Stimulated activated CD8-positive, alpha-beta memory T cell treated with anti-CD3 and anti-CD28 coated beads, Interleukin-12 subunit alpha, Interleukin-12 subunit beta, amount 100 ng/mL, for 24 hours (primary cell): ENCODE data around the gene PDE6A.

ENCODE experiments used
- DNase-seq: peaks from one replicate; pipeline ENCODE4 v3.0.0-alpha.2; 2020; ENCODE audit errors: extremely low read depth

The PDE6A gene

DNA sequence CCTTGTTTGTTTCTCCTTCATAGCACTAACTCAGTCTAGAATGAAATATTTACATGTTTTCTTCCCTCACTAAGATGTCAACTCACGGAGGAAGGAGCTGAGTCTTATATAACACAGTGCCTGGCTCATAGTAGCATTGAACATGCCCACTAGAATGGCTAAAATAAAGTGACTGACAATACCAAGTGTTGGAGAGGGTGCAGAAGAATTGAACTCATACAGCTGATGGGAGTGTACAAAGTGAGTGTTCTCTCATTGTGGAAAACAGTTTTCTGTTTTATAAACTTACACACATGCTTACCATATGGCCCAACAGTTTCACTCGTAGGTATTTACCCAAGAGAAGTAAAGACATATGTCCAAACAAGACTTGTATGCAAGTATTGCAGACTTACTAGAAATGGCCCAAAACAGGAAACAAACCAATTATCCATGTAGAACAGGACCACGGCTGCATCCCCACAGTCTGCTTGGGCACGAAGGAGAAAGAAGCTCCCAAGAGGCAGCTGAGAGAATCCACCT, 127.0 kb downstream of the PDE6A start:
- no peak for DNase-seq

DNA sequence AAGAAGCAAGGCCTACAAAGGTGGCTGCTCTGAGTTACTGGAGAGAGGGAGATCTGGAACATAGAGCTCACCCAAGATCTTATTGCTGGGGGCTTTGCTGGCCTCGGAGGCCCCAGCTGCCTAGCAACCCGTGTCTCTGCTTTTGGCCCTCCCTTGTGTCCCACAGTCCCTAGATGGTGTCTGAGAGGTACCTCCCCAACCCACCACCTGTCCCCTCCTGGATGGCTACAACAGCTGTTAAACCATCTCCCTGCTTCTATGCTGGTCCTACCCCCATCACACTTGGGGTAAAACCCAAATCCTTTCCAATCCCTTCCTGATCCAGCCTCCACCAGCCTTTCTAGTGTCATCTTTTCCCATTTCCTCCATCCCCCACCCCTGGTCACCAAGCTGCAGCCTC, 127.9 kb downstream of the PDE6A start:
- DNase-seq, result no peak

DNA sequence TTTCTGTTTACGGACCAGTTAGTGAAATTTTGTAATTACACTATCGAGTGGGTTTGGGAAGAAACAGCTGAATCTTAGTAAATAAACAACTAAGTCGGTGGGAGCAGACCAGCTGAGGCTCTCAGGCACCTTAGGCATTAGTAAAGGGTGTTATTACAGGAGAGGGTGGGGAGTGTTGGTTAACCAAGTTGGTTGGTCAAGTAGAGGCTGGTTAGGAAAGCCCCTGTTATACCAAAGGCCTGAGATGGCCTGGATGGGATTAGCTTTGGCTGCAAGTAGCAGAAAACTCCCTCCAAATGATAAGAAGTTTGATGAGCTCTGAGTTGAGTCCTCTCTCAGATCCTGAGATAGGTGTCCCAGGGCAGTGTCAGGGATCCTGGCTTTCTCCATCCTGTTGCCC, 133.1 kb downstream of the PDE6A start:
- no peak for DNase-seq

DNA sequence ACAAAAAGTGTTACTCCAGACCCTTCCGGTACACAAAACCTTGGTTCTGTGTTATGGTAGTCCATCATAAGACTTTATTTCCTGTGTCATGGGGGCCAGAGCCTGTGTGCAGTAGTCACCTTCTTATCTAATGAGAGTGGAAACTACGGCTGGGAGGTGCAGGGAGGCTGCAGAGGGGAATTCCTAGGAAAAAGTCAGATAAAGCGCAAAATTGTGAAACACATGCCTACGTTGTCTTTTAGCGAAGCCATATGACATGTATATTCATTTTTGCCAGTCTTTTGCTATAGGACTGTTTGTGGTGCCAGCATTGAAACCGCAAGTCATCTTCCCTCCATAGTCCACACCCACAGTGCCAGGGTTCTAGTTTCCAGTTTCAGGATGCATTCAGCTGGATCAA, 133.7 kb downstream of the PDE6A start:
- no peak for DNase-seq

DNA sequence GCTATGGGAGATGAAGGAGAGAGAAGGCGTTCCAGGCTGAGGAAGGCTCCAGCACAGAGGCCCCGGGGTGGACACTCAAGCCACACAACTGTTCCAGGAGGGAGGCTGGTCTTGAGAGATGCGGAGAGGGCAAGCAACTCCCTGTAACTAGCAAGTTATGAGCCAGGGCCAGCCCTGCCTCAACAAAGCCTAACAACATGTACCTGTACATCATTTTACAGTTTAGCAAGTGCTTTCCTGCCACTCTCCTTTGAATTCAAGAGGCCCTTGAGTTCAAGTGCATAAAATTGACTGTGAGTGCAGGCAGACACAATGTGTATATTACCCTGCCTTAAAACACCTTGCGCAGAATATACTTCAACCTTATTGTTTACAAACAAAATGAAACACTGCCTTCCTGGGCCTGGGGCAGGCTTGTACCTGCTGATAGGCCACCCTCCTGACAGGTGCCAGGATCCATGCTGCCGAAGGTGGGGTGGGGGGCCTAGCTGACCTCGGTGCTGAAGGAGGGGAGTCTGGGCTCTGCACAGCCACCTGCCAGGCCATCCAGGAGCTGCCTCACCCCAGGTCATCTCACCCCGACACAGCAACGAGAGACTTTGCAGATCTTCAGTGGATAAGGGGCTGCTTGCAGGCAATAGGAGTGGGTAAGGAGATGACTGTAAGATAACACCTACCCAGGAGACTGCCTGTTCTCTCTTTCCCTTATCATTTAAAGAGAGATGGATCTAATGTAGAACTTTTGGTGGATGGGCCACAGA, 134.5 kb downstream of the PDE6A start:
- no peak for DNase-seq

DNA sequence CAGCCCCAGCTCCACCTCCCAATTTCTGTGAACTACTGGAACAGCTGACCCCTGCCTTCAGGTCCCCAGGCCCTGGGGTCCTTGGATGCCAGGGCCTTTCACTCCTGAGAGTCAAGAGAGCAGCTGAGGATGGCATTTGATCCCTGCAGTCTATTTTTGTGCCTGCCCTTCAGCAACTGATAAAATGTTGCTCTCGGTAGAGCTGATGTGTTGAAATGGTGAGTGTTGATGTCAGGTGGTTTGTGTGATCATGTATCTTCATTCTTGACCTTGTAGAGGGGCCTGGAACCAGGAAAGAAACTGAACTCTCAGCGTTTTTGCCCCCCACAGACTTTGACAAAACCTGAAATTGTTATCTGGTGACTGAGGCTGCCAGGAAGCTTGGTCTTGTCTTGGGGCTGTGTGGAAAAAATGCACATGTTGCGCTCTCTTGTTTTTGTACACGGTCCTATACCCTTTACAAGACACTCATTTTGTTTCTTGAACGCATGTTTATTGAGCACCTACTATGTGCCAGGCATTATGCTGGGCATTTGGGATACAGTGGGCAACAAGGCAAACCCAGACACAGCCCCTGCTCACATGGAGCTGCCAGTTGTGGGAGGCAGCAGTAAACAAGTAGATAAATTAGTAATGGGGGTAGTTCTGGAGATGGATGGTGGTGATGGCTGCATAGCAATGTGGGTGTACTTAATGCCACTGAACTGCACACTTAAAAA, 136.2 kb downstream of the PDE6A start:
- no peak for DNase-seq
